ENCODE measurements around the gene EPHB2. TPM values are rescaled to one million over a fixed set of nuclear protein-coding genes. Genes with fewer than 3 reads are reported as not detected.

The EPHB2 gene
- total RNA-seq, 1 donor from 2014 or later, result 10.7 TPM

DNA sequence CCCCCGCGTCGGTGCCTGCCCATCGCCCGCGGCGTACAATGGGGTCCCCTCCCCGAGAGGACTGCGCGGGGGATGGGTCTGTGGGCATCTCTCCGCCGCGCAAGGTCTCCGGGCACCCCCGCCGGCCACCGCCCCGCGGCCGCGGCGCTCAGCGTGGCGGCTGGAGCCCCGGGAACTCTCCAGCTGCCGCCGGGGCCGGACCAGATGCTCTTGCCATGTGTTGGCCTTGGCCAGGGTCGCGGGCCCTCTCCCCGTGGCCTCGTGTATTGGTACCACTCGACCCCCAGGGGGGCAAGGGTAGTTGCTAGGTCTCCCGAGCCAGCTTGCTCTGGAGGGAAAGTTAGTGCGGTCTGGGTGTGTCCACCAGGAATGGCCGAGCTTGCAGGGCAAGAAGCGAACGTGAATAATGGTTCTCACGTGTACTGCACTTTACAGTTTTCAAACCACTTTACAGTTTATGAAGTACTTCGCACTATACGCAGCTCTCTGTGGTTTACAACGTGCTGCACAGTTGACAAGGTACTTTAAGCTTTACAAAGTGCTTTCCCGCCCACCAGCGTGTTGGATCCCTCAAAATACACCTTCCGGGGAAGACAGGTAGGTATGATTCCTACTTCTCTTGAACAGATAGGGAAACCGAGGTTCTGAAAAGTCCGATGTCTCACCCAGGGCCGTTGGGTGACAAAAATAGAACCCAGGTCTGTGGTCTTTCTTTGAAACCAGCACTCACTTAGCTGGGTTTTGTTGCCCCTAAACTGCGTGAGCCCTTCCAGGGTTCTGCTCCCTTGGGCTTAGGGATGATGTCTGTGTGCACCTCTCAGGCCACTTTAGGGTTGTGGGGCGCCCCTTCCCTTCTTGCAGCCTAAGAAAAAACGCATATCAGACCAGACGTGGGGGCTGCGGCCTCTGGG is 1.2 kb downstream of the EPHB2 start:
- peak; percentile 24 for DNase-seq (ENCODE audit: low spot score)
- Mint-ChIP-seq H3K9me3 (ENCODE audit: unreplicated experiment) (no peaks in the 10 kb centered on the region), H3K4me3 (ENCODE audit: unreplicated experiment) (peak overlapping the region; percentile 82)

DNA sequence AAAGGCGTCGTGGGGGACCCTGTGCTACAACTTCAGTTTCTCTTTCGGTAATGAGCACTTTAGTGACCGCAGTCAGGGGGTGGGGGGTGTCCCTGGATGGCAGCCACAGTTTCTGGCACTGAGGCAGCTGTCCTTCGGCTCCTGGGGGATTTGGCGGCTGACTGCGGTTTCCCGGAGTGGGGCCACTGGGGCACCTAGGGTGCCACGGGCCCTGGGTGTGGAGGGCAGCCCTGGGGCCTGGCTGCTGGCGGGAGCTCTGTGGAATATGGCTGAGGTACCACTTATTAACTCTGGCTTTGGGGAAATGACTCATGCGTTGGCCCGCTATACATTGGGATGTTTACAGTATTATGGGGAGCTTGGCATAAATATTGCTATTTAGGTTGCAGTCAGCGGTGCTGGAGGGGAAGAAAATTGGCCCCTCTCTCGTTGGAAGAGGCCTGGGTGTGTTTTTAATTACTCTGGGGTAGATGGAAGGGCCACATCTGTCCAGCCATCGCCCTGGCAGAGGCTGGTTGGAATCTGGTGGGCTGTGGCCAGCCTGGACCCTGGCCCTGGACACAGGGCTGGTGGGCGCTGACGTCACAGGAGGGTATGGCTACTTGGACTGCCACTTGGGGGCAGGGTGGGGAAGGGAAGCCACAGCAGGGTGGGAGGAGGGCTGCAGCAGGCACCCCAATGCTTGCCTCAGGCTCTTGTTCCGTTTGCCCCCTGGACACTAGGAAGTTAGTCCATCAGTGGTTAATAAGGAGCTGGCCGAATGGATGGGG is 2.0 kb downstream of the EPHB2 start:
- peak overlapping the region; percentile 82 for H3K4me3 Mint-ChIP-seq (ENCODE audit: unreplicated experiment)
- TF ChIP-seq, protein P1, sequence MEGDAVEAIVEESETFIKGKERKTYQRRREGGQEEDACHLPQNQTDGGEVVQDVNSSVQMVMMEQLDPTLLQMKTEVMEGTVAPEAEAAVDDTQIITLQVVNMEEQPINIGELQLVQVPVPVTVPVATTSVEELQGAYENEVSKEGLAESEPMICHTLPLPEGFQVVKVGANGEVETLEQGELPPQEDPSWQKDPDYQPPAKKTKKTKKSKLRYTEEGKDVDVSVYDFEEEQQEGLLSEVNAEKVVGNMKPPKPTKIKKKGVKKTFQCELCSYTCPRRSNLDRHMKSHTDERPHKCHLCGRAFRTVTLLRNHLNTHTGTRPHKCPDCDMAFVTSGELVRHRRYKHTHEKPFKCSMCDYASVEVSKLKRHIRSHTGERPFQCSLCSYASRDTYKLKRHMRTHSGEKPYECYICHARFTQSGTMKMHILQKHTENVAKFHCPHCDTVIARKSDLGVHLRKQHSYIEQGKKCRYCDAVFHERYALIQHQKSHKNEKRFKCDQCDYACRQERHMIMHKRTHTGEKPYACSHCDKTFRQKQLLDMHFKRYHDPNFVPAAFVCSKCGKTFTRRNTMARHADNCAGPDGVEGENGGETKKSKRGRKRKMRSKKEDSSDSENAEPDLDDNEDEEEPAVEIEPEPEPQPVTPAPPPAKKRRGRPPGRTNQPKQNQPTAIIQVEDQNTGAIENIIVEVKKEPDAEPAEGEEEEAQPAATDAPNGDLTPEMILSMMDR (IDR thresholded peaks at IDR 0.05; ENCODE audit: unreplicated experiment), result no peak
- no peaks in the 10 kb centered on the region for H3K9me3 Mint-ChIP-seq (ENCODE audit: unreplicated experiment)
- H3K36me3 Mint-ChIP-seq (ENCODE audit: low read depth, unreplicated experiment), result peaks cover 4% of the 10 kb centered on the region
- DNase-seq (ENCODE audit: low spot score), result no peak
- no peak overlapping the region for H3K27ac Mint-ChIP-seq (ENCODE audit: unreplicated experiment)
- peaks cover 14% of the 10 kb centered on the region for H3K27me3 Mint-ChIP-seq (ENCODE audit: unreplicated experiment)
- H3K4me1 Mint-ChIP-seq (ENCODE audit: unreplicated experiment), result peaks cover 29% of the 10 kb centered on the region

More for the DNA sequence above, 1.2 kb downstream of the EPHB2 start:
- Mint-ChIP-seq H3K4me1 (ENCODE audit: unreplicated experiment) (peaks cover 27% of the 10 kb centered on the region), H3K27me3 (ENCODE audit: unreplicated experiment) (peaks cover 14% of the 10 kb centered on the region), H3K27ac (ENCODE audit: unreplicated experiment) (no peak overlapping the region), H3K36me3 (ENCODE audit: low read depth, unreplicated experiment) (peaks cover 4% of the 10 kb centered on the region)
- TF ChIP-seq, protein P1 (IDR thresholded peaks at IDR 0.05; ENCODE audit: unreplicated experiment), result no peak

DNA sequence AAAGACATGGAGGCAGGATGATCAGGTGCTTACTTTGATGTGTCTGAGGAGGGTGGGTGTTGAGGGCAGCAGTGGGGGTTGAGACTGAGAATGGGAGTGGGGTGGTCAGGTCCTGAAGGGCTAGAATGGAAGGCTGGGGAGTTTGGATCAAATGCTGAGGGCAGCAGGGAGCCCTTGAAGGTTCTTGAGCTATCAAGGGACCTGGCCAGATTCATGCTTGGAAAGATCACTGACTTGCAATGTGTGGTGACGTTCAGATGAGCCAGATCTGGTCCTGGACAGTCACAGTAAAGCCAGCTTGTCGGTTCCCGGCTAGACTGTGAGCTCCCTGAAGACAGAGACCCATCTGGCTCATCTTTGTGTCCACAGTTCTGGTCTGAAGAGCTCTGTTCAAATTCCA is 3.8 kb downstream of the EPHB2 start:
- no peak for DNase-seq (ENCODE audit: low spot score)
- no peak overlapping the region for H3K4me3 Mint-ChIP-seq (ENCODE audit: unreplicated experiment)

DNA sequence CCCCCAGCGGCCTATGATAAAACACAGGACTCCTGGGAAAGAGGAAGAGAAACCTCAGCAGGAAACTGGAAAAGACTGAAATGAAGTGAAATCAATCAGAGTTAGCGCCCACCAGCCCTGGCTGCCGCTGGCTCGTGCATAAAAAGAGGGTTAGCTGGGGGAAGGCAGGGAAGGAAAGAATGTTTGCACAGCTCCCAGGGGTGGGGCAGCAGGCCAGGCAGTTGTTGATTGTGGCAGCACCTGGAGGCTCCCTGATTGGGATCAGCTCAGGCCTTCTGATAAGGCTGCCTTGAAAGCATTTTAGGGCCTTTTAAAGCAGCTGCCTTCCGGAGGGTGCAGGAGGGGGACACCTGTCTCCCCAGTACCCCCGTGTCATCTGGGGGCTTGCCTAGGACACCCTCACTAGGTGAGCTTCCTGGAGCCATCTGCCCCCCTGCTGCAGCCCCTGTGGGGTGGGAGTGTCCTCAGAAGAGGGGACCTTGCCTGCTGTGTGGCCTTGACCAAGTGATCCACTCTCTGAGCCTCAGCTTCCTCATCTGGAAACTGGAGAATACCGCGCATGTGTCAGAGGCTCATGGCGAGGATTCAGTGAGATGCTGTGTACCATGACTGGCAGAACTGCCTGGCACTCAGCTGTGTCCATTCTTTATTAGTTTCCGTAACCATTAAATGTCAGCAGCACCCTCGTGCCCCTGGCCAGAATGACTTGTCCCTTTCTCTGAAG is 6.6 kb downstream of the EPHB2 start:
- H3K9me3 Mint-ChIP-seq (ENCODE audit: unreplicated experiment), result no peaks in the 10 kb centered on the region
- DNase-seq (ENCODE audit: low spot score), result no peak
- H3K27ac Mint-ChIP-seq (ENCODE audit: unreplicated experiment), result no peak overlapping the region

More for the DNA sequence above, 3.8 kb downstream of the EPHB2 start:
- TF ChIP-seq, protein P1 (IDR thresholded peaks at IDR 0.05; ENCODE audit: unreplicated experiment), result no peak
- H3K27ac Mint-ChIP-seq (ENCODE audit: unreplicated experiment), result no peak overlapping the region
- peaks cover 4% of the 10 kb centered on the region for H3K36me3 Mint-ChIP-seq (ENCODE audit: low read depth, unreplicated experiment)
- no peaks in the 10 kb centered on the region for H3K9me3 Mint-ChIP-seq (ENCODE audit: unreplicated experiment)
- H3K4me1 Mint-ChIP-seq (ENCODE audit: unreplicated experiment), result peaks cover 29% of the 10 kb centered on the region
- H3K27me3 Mint-ChIP-seq (ENCODE audit: unreplicated experiment), result peaks cover 10% of the 10 kb centered on the region

More for the DNA sequence above, 6.6 kb downstream of the EPHB2 start:
- TF ChIP-seq, protein P1 (IDR thresholded peaks at IDR 0.05; ENCODE audit: unreplicated experiment), result no peak
- H3K4me3 Mint-ChIP-seq (ENCODE audit: unreplicated experiment), result no peak overlapping the region
- H3K27me3 Mint-ChIP-seq (ENCODE audit: unreplicated experiment), result peaks cover 4% of the 10 kb centered on the region
- peaks cover 24% of the 10 kb centered on the region for H3K4me1 Mint-ChIP-seq (ENCODE audit: unreplicated experiment)
- peaks cover 4% of the 10 kb centered on the region for H3K36me3 Mint-ChIP-seq (ENCODE audit: low read depth, unreplicated experiment)

All from endothelial cell (in vitro differentiated cells).